ENCODE data around the gene OR13C5. TPM values are rescaled to one million over a fixed set of nuclear protein-coding genes. Genes with fewer than 3 reads are reported as not detected.

OR13C5 gene, protein sequence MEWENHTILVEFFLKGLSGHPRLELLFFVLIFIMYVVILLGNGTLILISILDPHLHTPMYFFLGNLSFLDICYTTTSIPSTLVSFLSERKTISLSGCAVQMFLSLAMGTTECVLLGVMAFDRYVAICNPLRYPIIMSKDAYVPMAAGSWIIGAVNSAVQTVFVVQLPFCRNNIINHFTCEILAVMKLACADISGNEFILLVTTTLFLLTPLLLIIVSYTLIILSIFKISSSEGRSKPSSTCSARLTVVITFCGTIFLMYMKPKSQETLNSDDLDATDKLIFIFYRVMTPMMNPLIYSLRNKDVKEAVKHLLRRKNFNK
- not detected for total RNA-seq

DNA sequence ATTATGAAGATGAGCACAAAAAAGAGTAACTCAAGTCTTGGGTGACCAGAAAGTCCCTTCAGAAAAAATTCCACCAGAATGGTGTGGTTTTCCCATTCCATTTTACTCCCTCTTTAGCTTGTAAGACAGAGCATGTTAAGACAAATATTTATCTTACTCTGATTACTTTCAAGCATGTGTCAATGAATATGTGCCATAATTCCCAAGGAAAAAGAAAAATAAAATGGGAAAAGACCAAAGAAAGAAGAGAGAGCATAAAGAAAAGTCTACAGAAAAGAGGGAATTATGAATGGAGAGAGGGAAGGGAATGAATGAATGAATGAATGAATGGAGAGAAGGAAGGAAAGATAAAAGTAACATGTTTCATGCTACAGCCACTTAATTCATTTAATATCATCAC lies at the start of gene OR13C5:
TSS of gene OR13C5 (minus strand) at position 101 of the 400 bp plus-strand sequence. CDS start at position 101, 0 bp downstream.

DNA sequence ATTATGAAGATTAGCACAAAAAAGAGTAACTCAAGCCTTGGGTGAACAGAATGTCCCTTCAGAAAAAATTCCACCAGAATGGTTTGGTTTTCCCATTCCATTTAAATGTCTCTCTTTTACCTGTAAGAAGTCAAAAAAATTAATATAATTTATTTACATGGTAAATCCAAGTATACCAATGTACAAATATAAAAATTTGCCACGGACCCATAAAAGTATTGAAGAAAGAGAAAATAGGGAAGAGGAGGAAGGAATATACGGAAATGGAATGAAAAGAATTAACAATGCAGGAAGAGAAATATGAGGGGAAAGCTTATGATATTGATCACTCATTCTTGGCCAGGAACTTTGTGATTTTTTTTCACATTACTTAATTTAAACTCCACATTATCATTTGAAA lies 18.9 kb upstream of the OR13C5 start, which contains the start of gene OR13C9:
TSS of gene OR13C9 (minus strand) at position 101 of the 400 bp plus-strand sequence. CDS start at position 101, 0 bp downstream.

DNA sequence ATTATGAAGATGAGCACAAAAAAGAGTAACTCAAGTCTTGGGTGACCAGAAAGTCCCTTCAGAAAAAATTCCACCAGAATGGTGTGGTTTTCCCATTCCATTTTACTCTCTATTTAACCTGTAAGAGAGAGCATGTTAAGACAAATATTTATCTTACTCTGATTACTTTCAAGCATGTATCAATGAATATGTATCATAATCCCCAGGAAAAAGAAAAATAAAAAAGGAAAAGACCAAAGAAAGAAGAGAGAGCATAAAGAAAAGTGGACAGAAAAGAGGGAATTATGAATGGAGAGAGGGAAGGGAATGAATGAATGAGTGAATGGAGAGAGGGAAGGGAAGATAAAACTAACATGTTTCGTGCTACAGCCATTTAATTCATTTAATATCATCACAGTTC lies 6.3 kb upstream of the OR13C5 start, which contains the start of gene OR13C2:
TSS of gene OR13C2 (minus strand) at position 101 of the 400 bp plus-strand sequence. CDS start at position 101, 0 bp downstream.

DNA sequence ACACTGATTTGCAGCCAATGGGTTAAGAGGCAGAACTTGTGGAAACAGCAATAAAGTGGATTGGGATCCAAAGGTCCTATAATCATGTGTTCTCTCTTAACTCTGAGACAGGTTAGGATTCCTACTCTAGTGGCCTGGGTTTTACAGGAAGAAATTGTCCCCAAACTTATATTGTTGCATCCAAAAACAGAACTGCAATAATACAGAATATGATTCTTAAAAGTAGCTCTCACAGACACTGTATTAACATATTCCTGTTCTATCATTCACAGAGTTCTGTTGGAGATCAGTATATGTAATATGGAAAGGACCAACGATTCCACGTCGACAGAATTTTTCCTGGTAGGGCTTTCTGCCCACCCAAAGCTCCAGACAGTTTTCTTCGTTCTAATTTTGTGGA lies 30.3 kb downstream of the OR13C5 start, which contains the start of gene OR13C8:
TSS of gene OR13C8 (plus strand) at position 301 of the 400 bp plus-strand sequence. CDS start at position 301, 0 bp downstream.

Other genes starting within 250 kb of the OR13C5 start
- not detected for gene OR13F1, start 95.2 kb downstream of the OR13C5 start, total RNA-seq
- not detected for gene OR13C4, start 72.2 kb downstream of the OR13C5 start, total RNA-seq
- not detected for gene OR13C3, start 62.6 kb downstream of the OR13C5 start, total RNA-seq
- not detected for gene OR13C8, start 30.2 kb downstream of the OR13C5 start, total RNA-seq
- gene OR13C2, start 6.2 kb upstream of the OR13C5 start, total RNA-seq: not detected
- gene OR13C9, start 18.8 kb upstream of the OR13C5 start, total RNA-seq: not detected
- not detected for gene OR13D1, start 95.1 kb upstream of the OR13C5 start, total RNA-seq
- gene NIPSNAP3A, start 148.3 kb upstream of the OR13C5 start, total RNA-seq: 10 to 100 TPM; 19.7 to 21.1 TPM
- gene NIPSNAP3B, start 164.7 kb upstream of the OR13C5 start, total RNA-seq: under 1 TPM; 0.67 to 0.68 TPM

Measured in activated naive CD4-positive, alpha-beta T cell treated with anti-CD3 and anti-CD28 coated beads, Interleukin-2, amount 10 ng/mL, durations not matched to agents 5 hours and 36 hours (primary cell).